ENCODE results near the gene SDCBP2. TPM values are rescaled to one million over a fixed set of nuclear protein-coding genes. Genes with fewer than 3 reads are reported as not detected.
A peak's percentile ranks its signal among the peaks of the same experiment; 100 is the strongest.

Gene SDCBP2
- total and polyA plus RNA-seq, 4 donors: 1.9 to 6.1 (median 4.7) TPM

DNA sequence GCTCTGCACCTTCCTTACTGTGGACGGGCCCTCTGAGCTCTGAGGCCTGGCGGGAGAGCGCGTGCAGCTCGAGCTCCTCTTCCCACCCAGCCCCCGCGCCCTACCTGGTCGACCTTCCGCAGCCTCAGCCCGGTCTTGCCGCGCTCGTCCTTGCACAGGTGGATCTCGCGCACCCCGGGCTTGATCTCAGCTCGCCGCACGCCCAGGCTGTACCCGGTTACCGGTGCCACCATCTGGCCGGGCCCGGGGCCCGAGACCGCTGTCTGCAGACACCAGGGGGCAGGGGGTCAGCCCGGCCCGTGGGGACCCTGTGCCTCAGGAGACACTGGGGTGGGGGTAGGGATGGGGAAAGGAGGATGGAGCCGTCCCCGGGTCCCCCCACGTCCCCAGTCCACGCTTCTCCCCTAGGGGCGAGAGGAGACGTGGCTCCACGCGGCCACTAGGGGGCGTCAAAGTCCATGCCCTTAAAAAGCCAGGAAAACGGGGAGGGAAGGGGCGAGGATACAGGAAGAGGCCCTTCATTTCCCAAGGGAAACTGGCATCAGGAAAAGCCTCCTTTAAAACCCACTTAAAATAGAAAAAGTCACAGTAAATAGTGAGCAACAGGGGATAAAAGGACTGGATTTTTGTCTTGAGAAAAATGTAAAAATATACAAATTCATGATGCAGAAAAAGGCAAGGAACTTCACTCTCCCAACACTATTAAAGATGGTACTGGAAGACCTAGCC lies 15.5 kb downstream of the SDCBP2 start:
- Histone ChIP-seq H3K27me3 (ENCODE audit: control insufficient read depth in 4 of 4, insufficient read depth in 4 of 4, low read length in 3 of 4) (no peaks in the 10 kb centered on the region), H3K27ac (ENCODE audit: low read depth in 1 of 2, low read length in 2 of 2) (no peak overlapping the region), H3K4me3 (ENCODE audit: low read depth in 1 of 3, low read length in 3 of 3) (peak overlapping the region in 1 of 3 donors; percentile 6), H3K36me3 (ENCODE audit: control insufficient read depth in 4 of 4, insufficient read depth in 3 of 4, low read depth in 1 of 4, low read length in 3 of 4) (peaks cover 0 to 3% (median 0%) of the 10 kb centered on the region in 4 donors), H3K9ac (ENCODE audit: low read depth in 1 of 2, low read length in 2 of 2) (no peak overlapping the region), H3K9me3 (ENCODE audit: control insufficient read depth in 4 of 4, low read length in 3 of 4) (no peaks in the 10 kb centered on the region), H3K4me1 (ENCODE audit: control insufficient read depth in 4 of 4, insufficient read depth in 4 of 4, low read length in 3 of 4) (peaks cover 0 to 14% (median 6%) of the 10 kb centered on the region in 4 donors)
- TF ChIP-seq, protein P1, sequence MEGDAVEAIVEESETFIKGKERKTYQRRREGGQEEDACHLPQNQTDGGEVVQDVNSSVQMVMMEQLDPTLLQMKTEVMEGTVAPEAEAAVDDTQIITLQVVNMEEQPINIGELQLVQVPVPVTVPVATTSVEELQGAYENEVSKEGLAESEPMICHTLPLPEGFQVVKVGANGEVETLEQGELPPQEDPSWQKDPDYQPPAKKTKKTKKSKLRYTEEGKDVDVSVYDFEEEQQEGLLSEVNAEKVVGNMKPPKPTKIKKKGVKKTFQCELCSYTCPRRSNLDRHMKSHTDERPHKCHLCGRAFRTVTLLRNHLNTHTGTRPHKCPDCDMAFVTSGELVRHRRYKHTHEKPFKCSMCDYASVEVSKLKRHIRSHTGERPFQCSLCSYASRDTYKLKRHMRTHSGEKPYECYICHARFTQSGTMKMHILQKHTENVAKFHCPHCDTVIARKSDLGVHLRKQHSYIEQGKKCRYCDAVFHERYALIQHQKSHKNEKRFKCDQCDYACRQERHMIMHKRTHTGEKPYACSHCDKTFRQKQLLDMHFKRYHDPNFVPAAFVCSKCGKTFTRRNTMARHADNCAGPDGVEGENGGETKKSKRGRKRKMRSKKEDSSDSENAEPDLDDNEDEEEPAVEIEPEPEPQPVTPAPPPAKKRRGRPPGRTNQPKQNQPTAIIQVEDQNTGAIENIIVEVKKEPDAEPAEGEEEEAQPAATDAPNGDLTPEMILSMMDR (IDR thresholded peaks at IDR 0.05; ENCODE audit: low read depth, low read length, missing input control): peak; percentile 89
- TF ChIP-seq RAD21 (IDR thresholded peaks at IDR 0.05): peak; percentile 98 to 100
- TF ChIP-seq, protein P2, sequence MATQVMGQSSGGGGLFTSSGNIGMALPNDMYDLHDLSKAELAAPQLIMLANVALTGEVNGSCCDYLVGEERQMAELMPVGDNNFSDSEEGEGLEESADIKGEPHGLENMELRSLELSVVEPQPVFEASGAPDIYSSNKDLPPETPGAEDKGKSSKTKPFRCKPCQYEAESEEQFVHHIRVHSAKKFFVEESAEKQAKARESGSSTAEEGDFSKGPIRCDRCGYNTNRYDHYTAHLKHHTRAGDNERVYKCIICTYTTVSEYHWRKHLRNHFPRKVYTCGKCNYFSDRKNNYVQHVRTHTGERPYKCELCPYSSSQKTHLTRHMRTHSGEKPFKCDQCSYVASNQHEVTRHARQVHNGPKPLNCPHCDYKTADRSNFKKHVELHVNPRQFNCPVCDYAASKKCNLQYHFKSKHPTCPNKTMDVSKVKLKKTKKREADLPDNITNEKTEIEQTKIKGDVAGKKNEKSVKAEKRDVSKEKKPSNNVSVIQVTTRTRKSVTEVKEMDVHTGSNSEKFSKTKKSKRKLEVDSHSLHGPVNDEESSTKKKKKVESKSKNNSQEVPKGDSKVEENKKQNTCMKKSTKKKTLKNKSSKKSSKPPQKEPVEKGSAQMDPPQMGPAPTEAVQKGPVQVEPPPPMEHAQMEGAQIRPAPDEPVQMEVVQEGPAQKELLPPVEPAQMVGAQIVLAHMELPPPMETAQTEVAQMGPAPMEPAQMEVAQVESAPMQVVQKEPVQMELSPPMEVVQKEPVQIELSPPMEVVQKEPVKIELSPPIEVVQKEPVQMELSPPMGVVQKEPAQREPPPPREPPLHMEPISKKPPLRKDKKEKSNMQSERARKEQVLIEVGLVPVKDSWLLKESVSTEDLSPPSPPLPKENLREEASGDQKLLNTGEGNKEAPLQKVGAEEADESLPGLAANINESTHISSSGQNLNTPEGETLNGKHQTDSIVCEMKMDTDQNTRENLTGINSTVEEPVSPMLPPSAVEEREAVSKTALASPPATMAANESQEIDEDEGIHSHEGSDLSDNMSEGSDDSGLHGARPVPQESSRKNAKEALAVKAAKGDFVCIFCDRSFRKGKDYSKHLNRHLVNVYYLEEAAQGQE (IDR thresholded peaks at IDR 0.05): no peak
- peak in 1 of 2 donors; percentile 24 for TF ChIP-seq EGR1 (IDR thresholded peaks at IDR 0.05; ENCODE audit: low read depth in 2 of 2)
- TF ChIP-seq FOXA1 (IDR thresholded peaks at IDR 0.05): no peak
- no peak for TF ChIP-seq NR2F2 (IDR thresholded peaks at IDR 0.05)
- WGBS: 32% methylated on average over 38 of the region's 38 CpGs
- peak; percentile 72 for DNase-seq (ENCODE audit: low spot score)

DNA sequence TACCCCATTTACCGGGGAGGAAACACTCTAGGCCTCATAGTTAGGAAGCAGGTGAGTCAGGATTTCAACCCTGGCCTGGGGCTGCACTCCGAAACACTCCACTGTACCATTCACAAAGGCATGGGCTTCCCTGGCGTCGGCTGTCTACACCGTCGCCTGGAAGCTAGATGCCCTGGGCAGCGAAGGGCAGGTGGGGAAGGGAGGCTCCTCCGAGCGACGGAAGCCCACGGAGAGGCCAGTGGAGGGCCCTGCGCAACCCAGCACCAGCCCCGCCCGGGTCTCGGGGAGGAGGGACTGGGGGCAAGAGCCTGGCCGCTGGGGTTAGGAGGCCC lies 16.1 kb downstream of the SDCBP2 start:
- DNase-seq (ENCODE audit: low spot score): no peak
- no peaks in the 10 kb centered on the region for H3K27me3 ChIP-seq (ENCODE audit: control insufficient read depth in 4 of 4, insufficient read depth in 4 of 4, low read length in 3 of 4)
- TF ChIP-seq TAF1 (conservative IDR thresholded peaks at IDR 0.05) (no peak), FOXA1 (IDR thresholded peaks at IDR 0.05) (no peak), RAD21 (IDR thresholded peaks at IDR 0.05) (no peak), FOXA2 (IDR thresholded peaks at IDR 0.05) (no peak), HNF4A (conservative IDR thresholded peaks at IDR 0.05) (no peak), SP1 (IDR thresholded peaks at IDR 0.05) (no peak), RXRA (IDR thresholded peaks at IDR 0.05) (no peak), JUND (IDR thresholded peaks at IDR 0.05) (no peak), EGR1 (IDR thresholded peaks at IDR 0.05; ENCODE audit: low read depth in 2 of 2) (no peak)
- TF ChIP-seq, protein P3, sequence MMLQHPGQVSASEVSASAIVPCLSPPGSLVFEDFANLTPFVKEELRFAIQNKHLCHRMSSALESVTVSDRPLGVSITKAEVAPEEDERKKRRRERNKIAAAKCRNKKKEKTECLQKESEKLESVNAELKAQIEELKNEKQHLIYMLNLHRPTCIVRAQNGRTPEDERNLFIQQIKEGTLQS (IDR thresholded peaks at IDR 0.05): no peak
- TF ChIP-seq, protein P4, sequence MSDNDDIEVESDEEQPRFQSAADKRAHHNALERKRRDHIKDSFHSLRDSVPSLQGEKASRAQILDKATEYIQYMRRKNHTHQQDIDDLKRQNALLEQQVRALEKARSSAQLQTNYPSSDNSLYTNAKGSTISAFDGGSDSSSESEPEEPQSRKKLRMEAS (IDR thresholded peaks at IDR 0.05): no peak
- TF ChIP-seq, protein P1 (IDR thresholded peaks at IDR 0.05; ENCODE audit: low read depth, low read length, missing input control): no peak
- TF ChIP-seq, protein P2 (IDR thresholded peaks at IDR 0.05): no peak
- H3K36me3 ChIP-seq (ENCODE audit: control insufficient read depth in 4 of 4, insufficient read depth in 3 of 4, low read depth in 1 of 4, low read length in 3 of 4): peaks cover 0 to 3% (median 0%) of the 10 kb centered on the region in 4 donors
- no peak overlapping the region for H3K4me3 ChIP-seq (ENCODE audit: low read depth in 1 of 3, low read length in 3 of 3)
- no peak overlapping the region for H3K9ac ChIP-seq (ENCODE audit: low read depth in 1 of 2, low read length in 2 of 2)
- peaks cover 0 to 12% (median 5%) of the 10 kb centered on the region in 4 donors for H3K4me1 ChIP-seq (ENCODE audit: control insufficient read depth in 4 of 4, insufficient read depth in 4 of 4, low read length in 3 of 4)
- no peaks in the 10 kb centered on the region for H3K9me3 ChIP-seq (ENCODE audit: control insufficient read depth in 4 of 4, low read length in 3 of 4)
- 87% methylated on average over 16 of the region's 16 CpGs for WGBS
- no peak overlapping the region for H3K27ac ChIP-seq (ENCODE audit: low read depth in 1 of 2, low read length in 2 of 2)
